Measurements from ENCODE around the gene OGFOD2.

DNA sequence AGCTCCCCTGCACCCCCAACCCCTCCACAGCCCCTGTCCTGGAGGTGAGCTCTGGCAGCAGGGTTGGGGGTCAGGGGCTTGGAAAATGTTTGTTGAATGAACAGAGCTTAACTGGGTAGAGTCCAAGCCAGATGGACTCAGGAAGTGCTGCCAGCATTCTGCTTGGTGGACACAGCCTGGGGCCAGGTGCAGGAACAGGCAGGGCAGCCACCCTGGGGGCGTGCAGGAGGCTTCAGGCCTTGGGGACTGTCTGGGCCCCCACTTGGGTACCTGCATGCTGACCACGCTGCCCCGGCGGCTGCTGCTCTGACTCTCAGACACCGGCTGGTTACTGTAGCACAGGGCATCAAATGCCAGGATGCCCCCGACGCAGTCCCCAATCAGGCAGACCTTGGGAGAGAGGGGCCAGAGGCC is 21.2 kb downstream of the OGFOD2 start:
- TF ChIP-seq SMARCB1 (IDR thresholded peaks at IDR 0.05; ENCODE audit: insufficient read length, low read depth) (no peak), POLR3G (IDR thresholded peaks at IDR 0.05; ENCODE audit: extremely low read depth, insufficient read length, insufficient replicate concordance) (no peak), MYC (IDR thresholded peaks at IDR 0.05; ENCODE audit: low read depth, low read length) (no peak), MYC (CRISPR knock-in tag; IDR thresholded peaks at IDR 0.05; ENCODE audit: borderline replicate concordance, low read depth) (no peak), RBM22 (IDR thresholded peaks at IDR 0.05; ENCODE audit: low read depth, low read length, poor library complexity, severe bottlenecking) (no peak), ZNF174 (CRISPR knock-in tag; IDR thresholded peaks at IDR 0.05) (no peak), MTA3 (IDR thresholded peaks at IDR 0.05; ENCODE audit: borderline replicate concordance) (no peak)

Measured in K562 (cell line).